Pancreas (tissue), 10 donors: ENCODE results near the gene TMEM98. TPM values are rescaled to one million over a fixed set of nuclear protein-coding genes. Genes with fewer than 3 reads are reported as not detected.
A peak's percentile ranks its signal among the peaks of the same experiment; 100 is the strongest.

Source experiments
- ATAC-seq, 4 donors: fragments of 200-7000 bp; cut with Tn5 transposase; one replicate each; pipeline versions ENCODE4 v1.8.0 to v1.9.1; 2020; ENCODE audit warnings: mild to moderate bottlenecking in 4 of 4, moderate library complexity in 4 of 4
- DNase-seq, 6 donors: peaks; one replicate each; pipeline ENCODE4 v3.0.0-alpha.2; 2020
- FAIRE-seq: peaks from 2 replicates; lab custom pipeline; 2012; peaks lifted over from hg19 to GRCh38; lab: Jason Lieb, UNC
- H3K27ac ChIP-seq, 4 donors: fragments of 200-600 bp; sonication (generic); 1 replicate in 3 of 4; 2 replicates in 1 of 4; pipeline versions ENCODE4 v1.5.0 to v1.8.0; 2020
- H3K27me3 ChIP-seq, 4 donors: fragments of 200-600 bp; one replicate each; pipeline ENCODE4 v1.8.0; 2021
- H3K36me3 ChIP-seq, 3 donors: fragments of 200-600 bp; sonication (generic) in 1 of 3; one replicate each; pipeline versions ENCODE4 v1.5.0 to v1.8.0; 2020 to 2021
- H3K4me1 ChIP-seq, 3 donors: fragments of 200-600 bp; one replicate each; pipeline ENCODE4 v1.8.0; 2021
- H3K4me3 ChIP-seq, 4 donors: fragments of 200-600 bp; sonication (generic) in 2 of 4; one replicate each; pipeline versions ENCODE4 v1.5.0 to v1.8.0; 2020 to 2021
- H3K9me3 ChIP-seq, 4 donors: fragments of 200-600 bp; one replicate each; pipeline ENCODE4 v1.8.0; 2021
- WGBS, 2 donors: extraction: QIAGEN DNeasy Blood & Tissue Kit; methylation state at CpG; one replicate each; pipeline ENCODE4 v1.1.7; 2013; 5-methylcytosine and 5-hydroxymethylcytosine counted together
- intact Hi-C, 3 donors: fragments of 100-400 bp; cut with DNase I; formaldehyde crosslinking; loops; one replicate each; pipeline versions ENCODE4 v1.11.1 to v1.14.2; 2022
- polyA plus RNA-seq, 2 donors: library from polyadenylated mRNA; stranded (reverse); fragments of 200-250 nt; gene quantifications; one replicate each; pipeline ENCODE4 v1.2.3, GENCODE V29; 2013
- total RNA-seq, 6 donors: library from RNA; stranded (reverse); fragmentation: NEBNext Ultra II Directional in 4 of 6; extraction: Animal tissue kit (Norgen Biotek cat#: 25700) in 4 of 6; gene quantifications; one replicate each; pipeline versions ENCODE4 v1.2.1 to v1.2.4, GENCODE V29; 2021 to 2023
- TF ChIP-seq, protein P1 (sequence below), 4 donors: fragments of 200-600 bp; sonication (generic) in 3 of 4; IDR thresholded peaks; one replicate each; pipeline versions ENCODE4 v1.5.0 to v1.8.0; 2021; ENCODE audit warnings: antibody characterized with exemption in 4 of 4
- donor health status: healthy with polysubstance abuse.
- donor health status: DM: no; HTN: no; CAD: no; lungs with moderate emphysema.
- donor health status: DM: no; HTN: no; CAD: no.
- donor health status: control.
- donor health status: control.
- donor health status: Bipolar disorder and iron deficiency.
- donor health status: DM: yes; HTN: yes; CAD: no.
- donor health status: DM: no; HTN: no; CAD: no.
- donor health status: DM: no; HTN: no; CAD: no.
- donor health status: DM: yes; HTN: yes; CAD: no.

TMEM98 gene
- total and polyA plus RNA-seq, 8 donors = 16.6 to 62.1 (median 36.5) TPM

DNA sequence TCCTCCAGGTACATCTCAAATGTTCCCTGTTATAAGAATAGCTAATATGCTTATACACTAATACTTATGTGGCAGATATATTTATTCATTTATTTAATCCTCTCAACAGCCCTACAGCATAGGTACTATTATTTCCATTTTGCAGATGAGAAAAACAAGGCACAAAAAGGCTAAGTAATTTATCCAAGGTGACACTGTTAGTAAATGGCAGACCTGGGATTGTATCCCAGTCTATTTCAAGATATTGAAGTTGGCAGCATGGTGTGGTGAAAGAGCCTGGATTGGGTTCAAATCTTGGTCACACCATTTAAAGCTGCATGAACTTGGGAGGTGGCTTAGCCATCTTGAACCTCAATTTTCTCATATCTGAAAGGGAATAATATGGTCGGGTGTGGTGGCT, 27.2 kb downstream of the TMEM98 start:
- FAIRE-seq = no peak

DNA sequence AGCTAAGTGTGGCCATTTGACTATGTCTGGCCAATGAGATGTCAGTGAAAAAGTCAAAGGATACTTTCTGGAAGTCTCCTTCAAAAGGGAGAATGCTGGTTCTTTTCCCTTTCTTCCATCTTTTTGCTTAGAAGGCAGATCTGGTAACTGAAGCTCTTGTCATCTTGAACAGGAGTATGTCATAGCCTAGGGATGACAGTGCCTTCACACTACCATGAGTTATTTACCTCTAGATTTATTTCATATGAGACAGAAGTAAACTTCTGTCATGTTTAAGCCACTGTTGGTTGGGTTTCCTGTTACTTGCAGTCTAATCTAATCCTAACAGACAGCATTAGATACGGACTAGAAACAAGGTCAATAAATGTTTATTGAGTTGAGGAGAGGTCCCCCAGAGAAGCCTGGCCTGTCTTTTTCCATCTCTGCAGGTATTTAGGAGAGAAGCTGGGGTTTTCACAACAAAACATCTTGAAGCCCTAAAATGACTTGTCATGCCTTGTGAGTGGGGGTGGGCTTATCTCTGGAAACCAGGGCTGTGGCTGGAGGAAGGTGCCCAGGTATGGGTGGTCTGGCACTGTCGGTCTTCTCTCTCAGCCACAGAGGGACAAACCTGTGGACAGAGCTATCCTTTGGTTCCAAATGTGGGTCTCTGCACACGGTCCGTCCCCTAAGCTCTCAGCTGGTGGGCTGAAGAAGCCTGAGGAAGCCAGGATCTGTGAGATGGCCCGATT, 28.5 kb downstream of the TMEM98 start:
- TF ChIP-seq, protein P1, sequence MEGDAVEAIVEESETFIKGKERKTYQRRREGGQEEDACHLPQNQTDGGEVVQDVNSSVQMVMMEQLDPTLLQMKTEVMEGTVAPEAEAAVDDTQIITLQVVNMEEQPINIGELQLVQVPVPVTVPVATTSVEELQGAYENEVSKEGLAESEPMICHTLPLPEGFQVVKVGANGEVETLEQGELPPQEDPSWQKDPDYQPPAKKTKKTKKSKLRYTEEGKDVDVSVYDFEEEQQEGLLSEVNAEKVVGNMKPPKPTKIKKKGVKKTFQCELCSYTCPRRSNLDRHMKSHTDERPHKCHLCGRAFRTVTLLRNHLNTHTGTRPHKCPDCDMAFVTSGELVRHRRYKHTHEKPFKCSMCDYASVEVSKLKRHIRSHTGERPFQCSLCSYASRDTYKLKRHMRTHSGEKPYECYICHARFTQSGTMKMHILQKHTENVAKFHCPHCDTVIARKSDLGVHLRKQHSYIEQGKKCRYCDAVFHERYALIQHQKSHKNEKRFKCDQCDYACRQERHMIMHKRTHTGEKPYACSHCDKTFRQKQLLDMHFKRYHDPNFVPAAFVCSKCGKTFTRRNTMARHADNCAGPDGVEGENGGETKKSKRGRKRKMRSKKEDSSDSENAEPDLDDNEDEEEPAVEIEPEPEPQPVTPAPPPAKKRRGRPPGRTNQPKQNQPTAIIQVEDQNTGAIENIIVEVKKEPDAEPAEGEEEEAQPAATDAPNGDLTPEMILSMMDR (IDR thresholded peaks at IDR 0.05) = no peak
- H3K9me3 ChIP-seq = no peaks in the 10 kb centered on the region
- peaks cover 20 to 36% (median 23%) of the 10 kb centered on the region in 3 donors for H3K4me1 ChIP-seq
- no peak for ATAC-seq
- no peaks in the 10 kb centered on the region for H3K27me3 ChIP-seq
- no peaks in the 10 kb centered on the region for H3K36me3 ChIP-seq
- H3K27ac ChIP-seq = peak overlapping the region in 2 of 4 donors; percentile 61 to 64
- intact Hi-C loops = no loop called here
- no peak for DNase-seq
- no peak overlapping the region for H3K4me3 ChIP-seq
- 66% methylated on average over 5 of the region's 5 CpGs for WGBS, 2 donors
- FAIRE-seq = no peak

More for the DNA sequence above, 27.2 kb downstream of the TMEM98 start:
- ATAC-seq = peak; percentile 51 to 68 (median 56)
- Histone ChIP-seq H3K4me3 (no peak overlapping the region), H3K36me3 (no peaks in the 10 kb centered on the region), H3K27ac (peak overlapping the region; percentile 4 to 64 (median 40)), H3K27me3 (no peaks in the 10 kb centered on the region), H3K9me3 (no peaks in the 10 kb centered on the region), H3K4me1 (peaks cover 20 to 36% (median 23%) of the 10 kb centered on the region in 3 donors)
- TF ChIP-seq, protein P1 (IDR thresholded peaks at IDR 0.05) = no peak
- intact Hi-C loops = no loop called here
- 64 to 66% methylated on average over 1 of the region's 1 CpG for WGBS, 2 donors
- DNase-seq = no peak

DNA sequence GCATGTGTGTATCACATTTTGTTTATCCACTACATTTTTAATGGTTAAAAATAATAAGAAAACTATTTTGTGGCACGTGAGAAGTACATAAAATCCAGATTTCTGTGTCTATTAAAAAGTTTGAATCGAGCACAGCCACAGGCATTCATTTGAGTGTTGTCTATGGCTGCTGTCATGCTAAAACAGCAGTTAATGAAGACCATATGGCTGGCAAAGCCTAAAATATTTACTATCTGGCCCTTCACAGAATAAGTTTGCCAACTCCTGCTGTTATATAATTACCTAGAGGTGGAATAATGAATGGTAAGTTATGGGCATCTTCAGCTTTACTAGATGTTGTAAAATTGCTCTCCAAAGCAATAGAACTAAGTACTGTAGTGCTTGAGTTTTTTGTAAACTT, 30.5 kb downstream of the TMEM98 start:
- peaks cover 23 to 42% (median 34%) of the 10 kb centered on the region in 3 donors for H3K4me1 ChIP-seq
- ATAC-seq = no peak
- no peak for FAIRE-seq

DNA sequence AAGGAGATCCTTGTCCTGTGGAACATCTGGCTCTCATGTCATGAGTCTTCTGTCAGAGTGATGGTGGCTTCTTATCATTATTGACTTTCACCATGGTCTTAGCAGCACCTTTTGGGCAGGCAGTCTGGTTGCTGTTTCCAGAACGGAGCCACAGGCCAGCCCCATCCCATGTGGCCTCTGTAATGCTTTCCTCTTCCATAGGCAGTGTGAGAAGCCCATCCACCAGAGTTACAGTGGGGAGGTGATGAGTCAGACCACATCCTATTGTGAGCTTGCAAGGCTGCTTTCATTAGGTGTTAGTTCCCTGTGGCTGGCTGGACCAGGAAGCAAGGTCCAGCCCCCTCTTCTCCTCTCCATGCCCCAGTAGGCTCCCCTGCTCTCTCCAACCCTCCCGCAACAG, 32.9 kb downstream of the TMEM98 start:
- FAIRE-seq (no peak), DNase-seq (no peak), ATAC-seq (peak in 3 of 4 donors; percentile 16 to 47 (median 31))
- intact Hi-C loops = no loop called here
- Histone ChIP-seq H3K9me3 (no peaks in the 10 kb centered on the region), H3K36me3 (no peaks in the 10 kb centered on the region), H3K27ac (no peak overlapping the region), H3K4me3 (no peak overlapping the region), H3K27me3 (no peaks in the 10 kb centered on the region), H3K4me1 (peaks cover 11 to 19% (median 13%) of the 10 kb centered on the region in 3 donors)
- 84% methylated on average over 2 of the region's 2 CpGs for WGBS, 2 donors
- TF ChIP-seq, protein P1 (IDR thresholded peaks at IDR 0.05) = no peak

More for the DNA sequence above, 30.5 kb downstream of the TMEM98 start:
- no peak overlapping the region for H3K4me3 ChIP-seq
- H3K27ac ChIP-seq = no peak overlapping the region
- 45 to 46% methylated on average over 2 of the region's 2 CpGs for WGBS, 2 donors
- H3K36me3 ChIP-seq = no peaks in the 10 kb centered on the region
- no peaks in the 10 kb centered on the region for H3K9me3 ChIP-seq
- H3K27me3 ChIP-seq = no peaks in the 10 kb centered on the region
- TF ChIP-seq, protein P1 (IDR thresholded peaks at IDR 0.05) = no peak
- intact Hi-C loops = no loop called here
- DNase-seq = no peak

DNA sequence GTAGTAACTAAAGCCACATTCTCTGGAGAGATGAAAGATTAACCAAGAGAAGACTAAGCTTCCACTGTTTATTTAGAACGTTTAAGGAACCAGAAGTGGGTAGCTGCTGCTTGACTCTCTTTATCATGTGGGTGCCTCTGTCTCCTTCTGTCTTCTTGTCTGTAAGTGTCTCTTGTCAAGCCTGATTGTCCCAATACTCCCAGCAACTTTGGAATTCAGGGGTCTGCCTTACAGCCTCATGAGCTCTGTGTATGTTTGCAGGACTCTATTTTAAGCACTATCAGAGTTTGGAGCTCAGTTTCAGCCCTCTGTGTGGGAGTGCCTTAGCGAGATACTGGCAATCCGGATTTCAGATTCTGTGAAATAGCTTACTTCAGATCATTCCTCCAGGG, 34.4 kb downstream of the TMEM98 start:
- H3K36me3 ChIP-seq = no peaks in the 10 kb centered on the region
- FAIRE-seq (no peak), DNase-seq (no peak), ATAC-seq (peak in 3 of 4 donors; percentile 49 to 76 (median 70))
- no peak overlapping the region for H3K4me3 ChIP-seq
- TF ChIP-seq, protein P1 (IDR thresholded peaks at IDR 0.05) = no peak
- no peaks in the 10 kb centered on the region for H3K27me3 ChIP-seq
- H3K27ac ChIP-seq = peak overlapping the region in 1 of 4 donors; percentile 17
- H3K4me1 ChIP-seq = peaks cover 3 to 13% (median 10%) of the 10 kb centered on the region in 3 donors
- 10 to 16% methylated on average over 3 of the region's 3 CpGs for WGBS, 2 donors
- no peaks in the 10 kb centered on the region for H3K9me3 ChIP-seq
- intact Hi-C loops = no loop called here
